ENCODE data around the gene TMEM187. TPM values are rescaled to one million over a fixed set of nuclear protein-coding genes. Genes with fewer than 3 reads are reported as not detected.

The TMEM187 gene
- total and polyA plus RNA-seq, 2 experiments from 2014 or later, result 8.7 to 12.1 TPM

- Histone ChIP-seq H3K4me1 (ENCODE audit: insufficient read depth) (no peaks in the 10 kb centered on the region), H3K79me2 (peaks cover 10% of the 10 kb centered on the region), H3K27ac (no peak overlapping the region), H3K27me3 (no peaks in the 10 kb centered on the region), H2AFZ (no peak overlapping the region), H3K9me2 (replicated peaks; ENCODE audit: insufficient read depth) (no peaks in the 10 kb centered on the region), H4K20me1 (ENCODE audit: insufficient read depth, poor library complexity, severe bottlenecking) (no peaks in the 10 kb centered on the region), H3K4me3 (no peak overlapping the region), H3K36me3 (replicated peaks; ENCODE audit: insufficient read depth, low read depth) (no peaks in the 10 kb centered on the region), H3K9me3 (ENCODE audit: low read depth) (no peaks in the 10 kb centered on the region), H3K4me2 (no peak overlapping the region)
- no peak for DNase-seq (ENCODE audit: low spot score)
- TF ChIP-seq EZH2phosphoT487 (IDR thresholded peaks at IDR 0.05; ENCODE audit: low read depth, severe bottlenecking, unreplicated experiment) (no peak), CTCF (IDR thresholded peaks at IDR 0.05; ENCODE audit: poor library complexity) (no peak), EZH2 (IDR thresholded peaks at IDR 0.05; ENCODE audit: borderline replicate concordance) (no peak)
- WGBS (ENCODE audit: low lambda C conversion rate, missing lambda C conversion rate), result 94% methylated on average over 29 of the region's 29 CpGs
Observed at GRCh38 chrX:154030715-154031305, 58.3 kb downstream of the TMEM187 start.

- Histone ChIP-seq H3K27ac (no peak overlapping the region), H3K4me3 (no peak overlapping the region), H3K4me1 (ENCODE audit: insufficient read depth) (no peaks in the 10 kb centered on the region), H2AFZ (no peak overlapping the region), H3K4me2 (no peak overlapping the region), H3K79me2 (peaks cover 18% of the 10 kb centered on the region), H3K9me3 (ENCODE audit: low read depth) (no peaks in the 10 kb centered on the region), H3K9me2 (replicated peaks; ENCODE audit: insufficient read depth) (no peaks in the 10 kb centered on the region), H3K27me3 (no peaks in the 10 kb centered on the region), H4K20me1 (ENCODE audit: insufficient read depth, poor library complexity, severe bottlenecking) (no peaks in the 10 kb centered on the region), H3K36me3 (replicated peaks; ENCODE audit: insufficient read depth, low read depth) (no peaks in the 10 kb centered on the region)
- TF ChIP-seq EZH2phosphoT487 (IDR thresholded peaks at IDR 0.05; ENCODE audit: low read depth, severe bottlenecking, unreplicated experiment) (no peak), EZH2 (IDR thresholded peaks at IDR 0.05; ENCODE audit: borderline replicate concordance) (no peak), CTCF (IDR thresholded peaks at IDR 0.05; ENCODE audit: poor library complexity) (no peak)
- no peak for DNase-seq (ENCODE audit: low spot score)
- 94% methylated on average over 11 of the region's 11 CpGs for WGBS (ENCODE audit: low lambda C conversion rate, missing lambda C conversion rate)
Observed at GRCh38 chrX:154032160-154032559, 59.6 kb downstream of the TMEM187 start.

GRCh38 chrX:154032653-154033052 is 60.1 kb downstream of the TMEM187 start:
- no peaks in the 10 kb centered on the region for H3K9me2 ChIP-seq (replicated peaks; ENCODE audit: insufficient read depth)
- H3K79me2 ChIP-seq, result peaks cover 20% of the 10 kb centered on the region
- H3K4me3 ChIP-seq, result no peak overlapping the region
- no peaks in the 10 kb centered on the region for H3K9me3 ChIP-seq (ENCODE audit: low read depth)
- no peaks in the 10 kb centered on the region for H4K20me1 ChIP-seq (ENCODE audit: insufficient read depth, poor library complexity, severe bottlenecking)
- H3K27me3 ChIP-seq, result no peaks in the 10 kb centered on the region
- H3K27ac ChIP-seq, result no peak overlapping the region
- H3K36me3 ChIP-seq (replicated peaks; ENCODE audit: insufficient read depth, low read depth), result no peaks in the 10 kb centered on the region
- TF ChIP-seq EZH2phosphoT487 (IDR thresholded peaks at IDR 0.05; ENCODE audit: low read depth, severe bottlenecking, unreplicated experiment), result no peak
- TF ChIP-seq CTCF (IDR thresholded peaks at IDR 0.05; ENCODE audit: poor library complexity), result no peak
- no peak for TF ChIP-seq EZH2 (IDR thresholded peaks at IDR 0.05; ENCODE audit: borderline replicate concordance)
- DNase-seq (ENCODE audit: low spot score), result no peak
- H3K4me1 ChIP-seq (ENCODE audit: insufficient read depth), result no peaks in the 10 kb centered on the region
- 74% methylated on average over 9 of the region's 9 CpGs for WGBS (ENCODE audit: low lambda C conversion rate, missing lambda C conversion rate)
- no peak overlapping the region for H3K4me2 ChIP-seq
- H2AFZ ChIP-seq, result no peak overlapping the region

MicroRNAs within 50 kb of the gene (microRNA counts, 767-probe panel; counts per million panel counts)
- microRNA hsa-miR-718, result not detected

Small RNA genes within 50 kb of the gene (microRNA-seq; reads per million reads assigned to microRNA genes)
- gene MIR3202-1 (not detected), gene MIR3202-2 (not detected), gene MIR718 (not detected)

Small RNA genes within 50 kb of the gene (small RNA-seq; reads per million reads assigned to genes)
- not detected for gene MIR3202-1

Other genes with a start within 250 kb of the TMEM187 start
- gene BCAP31, start 248.4 kb upstream of the TMEM187 start, total RNA-seq, result 146 and 227 TPM in 2 replicates
- gene BCAP31, start 248.4 kb upstream of the TMEM187 start, polyA plus RNA-seq, result 343 and 351 TPM in 2 replicates
- gene ABCD1, start 247.9 kb upstream of the TMEM187 start, total RNA-seq, result 8.3 and 10.5 TPM in 2 replicates
- gene ABCD1, start 247.9 kb upstream of the TMEM187 start, polyA plus RNA-seq, result 14.2 and 14.8 TPM in 2 replicates
- gene PLXNB3, start 208.5 kb upstream of the TMEM187 start, total RNA-seq, result 0.27 and 1.4 TPM in 2 replicates
- gene PLXNB3, start 208.5 kb upstream of the TMEM187 start, polyA plus RNA-seq, result 0.87 and 5.7 TPM in 2 replicates
- gene SRPK3, start 191.7 kb upstream of the TMEM187 start, total RNA-seq, result 0.08 and 0.20 TPM in 2 replicates
- gene SRPK3, start 191.7 kb upstream of the TMEM187 start, polyA plus RNA-seq, result 0.32 and 0.89 TPM in 2 replicates
- 35.4 and 35.8 TPM in 2 replicates for gene IDH3G, start 178.4 kb upstream of the TMEM187 start, total RNA-seq
- gene IDH3G, start 178.4 kb upstream of the TMEM187 start, polyA plus RNA-seq, result 60.0 and 74.3 TPM in 2 replicates
- gene SSR4, start 178.1 kb upstream of the TMEM187 start, total RNA-seq, result 316 and 385 TPM in 2 replicates
- 665 and 693 TPM in 2 replicates for gene SSR4, start 178.1 kb upstream of the TMEM187 start, polyA plus RNA-seq
- 1.6 and 2.8 TPM in 2 replicates for gene PDZD4, start 142.2 kb upstream of the TMEM187 start, total RNA-seq
- gene PDZD4, start 142.2 kb upstream of the TMEM187 start, polyA plus RNA-seq, result 0.59 and 1.4 TPM in 2 replicates
- gene L1CAM, start 86.6 kb upstream of the TMEM187 start, total RNA-seq, result 0.12 and 0.33 TPM in 2 replicates
- gene L1CAM, start 86.6 kb upstream of the TMEM187 start, polyA plus RNA-seq, result 0.40 and 0.69 TPM in 2 replicates
- 1.2 TPM in 1 of 2 replicates, not detected in the other for gene AVPR2, start 68.1 kb upstream of the TMEM187 start, total RNA-seq
- gene AVPR2, start 68.1 kb upstream of the TMEM187 start, polyA plus RNA-seq, result not detected in 2 replicates
- gene ARHGAP4, start 46.5 kb upstream of the TMEM187 start, total RNA-seq, result 3.3 and 6.4 TPM in 2 replicates
- gene ARHGAP4, start 46.5 kb upstream of the TMEM187 start, polyA plus RNA-seq, result 6.2 and 10.3 TPM in 2 replicates
- 74.0 and 83.5 TPM in 2 replicates for gene NAA10, start 37.7 kb upstream of the TMEM187 start, total RNA-seq
- 118 and 134 TPM in 2 replicates for gene NAA10, start 37.7 kb upstream of the TMEM187 start, polyA plus RNA-seq
- gene RENBP, start 28.1 kb upstream of the TMEM187 start, total RNA-seq, result 22.2 and 22.8 TPM in 2 replicates
- gene RENBP, start 28.1 kb upstream of the TMEM187 start, polyA plus RNA-seq, result 5.8 and 13.2 TPM in 2 replicates
- 11.6 and 25.0 TPM in 2 replicates for gene HCFC1, start 936 bp upstream of the TMEM187 start, total RNA-seq
- gene HCFC1, start 936 bp upstream of the TMEM187 start, polyA plus RNA-seq, result 16.7 and 18.9 TPM in 2 replicates
- gene IRAK1, start 47.1 kb downstream of the TMEM187 start, total RNA-seq, result 44.1 TPM in 2 replicates
- gene IRAK1, start 47.1 kb downstream of the TMEM187 start, polyA plus RNA-seq, result 99.4 and 112 TPM in 2 replicates
- 18.1 and 18.3 TPM in 2 replicates for gene MECP2, start 125.0 kb downstream of the TMEM187 start, total RNA-seq
- 19.4 and 21.1 TPM in 2 replicates for gene MECP2, start 125.0 kb downstream of the TMEM187 start, polyA plus RNA-seq
- gene OPN1LW, start 171.5 kb downstream of the TMEM187 start, total RNA-seq, result not detected in 2 replicates
- gene OPN1LW, start 171.5 kb downstream of the TMEM187 start, polyA plus RNA-seq, result not detected in 2 replicates
- gene OPN1MW, start 209.8 kb downstream of the TMEM187 start, total RNA-seq, result not detected in 2 replicates
- gene OPN1MW, start 209.8 kb downstream of the TMEM187 start, polyA plus RNA-seq, result not detected in 2 replicates
- not detected in 2 replicates for gene OPN1MW2, start 247.0 kb downstream of the TMEM187 start, total RNA-seq
- gene OPN1MW2, start 247.0 kb downstream of the TMEM187 start, polyA plus RNA-seq, result not detected in 2 replicates